PC-3 (cell line): Measurements from ENCODE around the gene RBM46. TPM values are rescaled to one million over a fixed set of nuclear protein-coding genes. Genes with fewer than 3 reads are reported as not detected.

Experiments used
- ATAC-seq: fragments of 200-7000 bp; cut with Tn5 transposase; 2 replicates; pipeline ENCODE4 v1.9.1; 2020; ENCODE audit warnings: mild to moderate bottlenecking, moderate library complexity
- BruUV-seq: library from RNA; stranded (reverse); fragments of 400-500 nt; replicated peaks from 2 replicates; lab custom pipeline; 2021; lab: Mats Ljungman, UMichigan
- CTCF ChIA-PET: fragments of 300-600 bp; sonication (Branson Sonifier 250); formaldehyde crosslinking; loops from one replicate; lab custom pipeline; 2022; ENCODE audit warnings: antibody characterized with exemption; lab: Charles Lee
- POLR2A ChIA-PET: fragments of 300-600 bp; sonication (Branson Sonifier 250); formaldehyde crosslinking; loops from one replicate; lab custom pipeline; 2022; ENCODE audit warnings: antibody characterized with exemption; ENCODE audit not compliant: unreplicated experiment; lab: Charles Lee
- DNase-seq: peaks from one replicate; pipeline ENCODE4 v3.0.0-alpha.2; 2015
- H2AFZ ChIP-seq: fragments of 300-600 bp; sonication (generic); 2 replicates; pipeline ENCODE4 v1.6.0; 2016; ENCODE audit warnings: antibody characterized with exemption, low read length
- H3F3A ChIP-seq: fragments of 300-600 bp; sonication (generic); one replicate; pipeline ENCODE4 v1.6.0; 2017; ENCODE audit warnings: antibody characterized with exemption, low read length, control low read depth, mild to moderate bottlenecking; ENCODE audit not compliant: unreplicated experiment
- H3K27ac ChIP-seq: fragments of 300-600 bp; sonication (generic); 2 replicates; pipeline ENCODE4 v1.5.1; 2016; ENCODE audit warnings: mild to moderate bottlenecking, low read length
- H3K27me3 ChIP-seq: fragments of 300-600 bp; sonication (generic); 2 replicates; pipeline ENCODE4 v1.6.1; 2016; ENCODE audit warnings: low read length, mixed read lengths
- H3K36me3 ChIP-seq: fragments of 300-600 bp; sonication (generic); 2 replicates; pipeline ENCODE4 v1.6.1; 2016; ENCODE audit warnings: low read depth, mixed run types, low read length, mixed read lengths
- H3K4me1 ChIP-seq: fragments of 300-600 bp; sonication (generic); 2 replicates; pipeline ENCODE4 v1.5.1; 2016; ENCODE audit warnings: low read length; ENCODE audit not compliant: insufficient read depth
- H3K4me2 ChIP-seq: fragments of 300-600 bp; sonication (generic); 2 replicates; pipeline ENCODE4 v1.6.0; 2016; ENCODE audit warnings: low read length
- H3K4me3 ChIP-seq: fragments of 300-600 bp; sonication (generic); 2 replicates; pipeline ENCODE4 v1.5.1; 2016; ENCODE audit warnings: mild to moderate bottlenecking, low read length, mixed read lengths
- H3K79me2 ChIP-seq: fragments of 300-600 bp; sonication (generic); 2 replicates; pipeline ENCODE4 v1.6.1; 2017; ENCODE audit warnings: low read length, mixed read lengths
- H3K9ac ChIP-seq: fragments of 300-600 bp; sonication (generic); 2 replicates; pipeline ENCODE4 v1.6.0; 2016; ENCODE audit warnings: mild to moderate bottlenecking, low read length
- H3K9me2 ChIP-seq: fragments of 300-600 bp; sonication (generic); replicated peaks from 2 replicates; pipeline ENCODE4 v1.6.1; 2016; ENCODE audit warnings: mixed run types, low read length, mixed read lengths
- H3K9me3 ChIP-seq: fragments of 300-600 bp; sonication (generic); 2 replicates; pipeline ENCODE4 v1.6.1; 2016; ENCODE audit warnings: low read length, mixed read lengths
- H4K20me1 ChIP-seq: fragments of 300-600 bp; sonication (generic); 2 replicates; pipeline ENCODE4 v1.6.1; 2016; ENCODE audit warnings: low read length, mixed read lengths
- EZH2 ChIP-seq: fragments of 300-600 bp; sonication (generic); IDR thresholded peaks from one replicate; pipeline ENCODE4 v1.6.1; 2017; ENCODE audit warnings: antibody characterized with exemption, mild to moderate bottlenecking, low read length; ENCODE audit not compliant: unreplicated experiment
- EZH2phosphoT487 ChIP-seq: fragments of 300-600 bp; sonication (generic); IDR thresholded peaks from 2 replicates; pipeline ENCODE4 v1.6.1; 2018; ENCODE audit warnings: mild to moderate bottlenecking, antibody characterized with exemption, low read length, borderline replicate concordance
- intact Hi-C: fragments of 100-400 bp; cut with micrococcal nuclease; formaldehyde crosslinking; loops from 2 replicates; pipeline ENCODE4 v1.9.0; 2023
- total RNA-seq: library from RNA; depleted of rRNA; stranded (reverse); fragments of >200 nt; gene quantifications from 2 replicates; pipeline ENCODE4 v1.2.3, GENCODE V29; 2014
- TF ChIP-seq, protein P1 (sequence below): fragments of 300-600 bp; sonication (generic); conservative IDR thresholded peaks from 2 replicates; pipeline ENCODE4 v1.5.1; 2017; ENCODE audit warnings: antibody characterized with exemption, low read depth, mild to moderate bottlenecking, low read length

Gene RBM46
- total RNA-seq, 1 experiment from 2014 or later, result not detected

DNA sequence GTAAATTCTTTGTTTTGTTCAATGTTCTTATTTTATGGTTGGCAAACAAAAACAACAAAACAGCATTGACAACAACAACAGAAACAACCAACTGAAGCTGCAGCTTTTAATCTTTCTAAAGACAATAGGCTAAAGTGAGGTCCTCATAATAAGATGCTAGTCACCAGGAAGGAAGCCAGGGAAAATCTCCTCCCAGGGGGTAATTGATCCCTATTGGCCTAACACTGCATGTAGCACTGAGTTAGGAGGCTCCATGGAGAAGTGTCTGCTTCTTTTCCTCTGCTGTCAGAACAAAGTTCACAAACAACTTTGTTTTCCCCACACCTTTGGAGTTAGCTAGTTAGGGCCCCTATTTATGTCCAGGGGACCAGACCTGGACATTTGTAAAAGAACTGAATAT lies 42.0 kb upstream of the RBM46 start:
- Histone ChIP-seq H4K20me1 (no peaks in the 10 kb centered on the region), H3K9me2 (no peaks in the 10 kb centered on the region), H3K9me3 (no peaks in the 10 kb centered on the region), H3K27me3 (no peaks in the 10 kb centered on the region), H3K4me3 (no peak overlapping the region), H2AFZ (no peak overlapping the region), H3K36me3 (no peaks in the 10 kb centered on the region), H3F3A (no peaks in the 10 kb centered on the region), H3K79me2 (no peaks in the 10 kb centered on the region), H3K4me1 (peaks cover 22% of the 10 kb centered on the region), H3K27ac (peak overlapping the region; percentile 57; the same call in 1 of the 2 replicates), H3K9ac (no peak overlapping the region), H3K4me2 (peak overlapping the region; percentile 42)
- no TSS peak for BruUV-seq
- TF ChIP-seq, protein P1, sequence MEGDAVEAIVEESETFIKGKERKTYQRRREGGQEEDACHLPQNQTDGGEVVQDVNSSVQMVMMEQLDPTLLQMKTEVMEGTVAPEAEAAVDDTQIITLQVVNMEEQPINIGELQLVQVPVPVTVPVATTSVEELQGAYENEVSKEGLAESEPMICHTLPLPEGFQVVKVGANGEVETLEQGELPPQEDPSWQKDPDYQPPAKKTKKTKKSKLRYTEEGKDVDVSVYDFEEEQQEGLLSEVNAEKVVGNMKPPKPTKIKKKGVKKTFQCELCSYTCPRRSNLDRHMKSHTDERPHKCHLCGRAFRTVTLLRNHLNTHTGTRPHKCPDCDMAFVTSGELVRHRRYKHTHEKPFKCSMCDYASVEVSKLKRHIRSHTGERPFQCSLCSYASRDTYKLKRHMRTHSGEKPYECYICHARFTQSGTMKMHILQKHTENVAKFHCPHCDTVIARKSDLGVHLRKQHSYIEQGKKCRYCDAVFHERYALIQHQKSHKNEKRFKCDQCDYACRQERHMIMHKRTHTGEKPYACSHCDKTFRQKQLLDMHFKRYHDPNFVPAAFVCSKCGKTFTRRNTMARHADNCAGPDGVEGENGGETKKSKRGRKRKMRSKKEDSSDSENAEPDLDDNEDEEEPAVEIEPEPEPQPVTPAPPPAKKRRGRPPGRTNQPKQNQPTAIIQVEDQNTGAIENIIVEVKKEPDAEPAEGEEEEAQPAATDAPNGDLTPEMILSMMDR, result no peak
- TF ChIP-seq EZH2phosphoT487 (no peak), EZH2 (no peak)
- CTCF ChIA-PET, result no interaction called here
- no peak for ATAC-seq
- POLR2A ChIA-PET, result no interaction called here
- intact Hi-C loops, result no loop called here
- peak; percentile 7 for DNase-seq

DNA sequence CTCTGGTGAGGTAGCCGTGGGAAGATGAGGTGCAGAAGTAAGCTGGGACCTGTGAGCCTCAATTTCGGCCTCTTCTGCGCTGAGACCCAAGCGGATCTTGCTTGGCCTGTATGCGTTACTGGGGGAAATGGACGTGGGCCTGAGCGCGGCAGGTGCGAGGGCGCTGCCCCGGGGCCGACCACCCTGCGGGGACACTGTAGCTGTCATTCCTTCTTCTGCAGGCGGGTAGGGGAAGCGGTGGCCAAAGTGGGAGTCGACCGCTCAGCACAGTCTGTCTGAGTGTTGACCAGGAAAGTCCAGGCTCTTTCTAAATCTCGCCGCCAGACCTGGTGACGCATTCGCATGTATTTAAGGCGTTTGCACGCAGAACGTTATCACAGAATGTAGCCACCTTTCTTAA lies 40.6 kb upstream of the RBM46 start:
- H3K4me3 ChIP-seq, result no peak overlapping the region
- no peaks in the 10 kb centered on the region for H3F3A ChIP-seq
- no peaks in the 10 kb centered on the region for H3K79me2 ChIP-seq
- no peaks in the 10 kb centered on the region for H3K27me3 ChIP-seq
- ChIA-PET CTCF (no interaction called here), POLR2A (no interaction called here)
- H3K36me3 ChIP-seq, result no peaks in the 10 kb centered on the region
- no peak overlapping the region for H3K27ac ChIP-seq
- H3K4me1 ChIP-seq, result peaks cover 22% of the 10 kb centered on the region
- no peak for TF ChIP-seq EZH2
- TF ChIP-seq, protein P1, result no peak
- TF ChIP-seq EZH2phosphoT487, result no peak
- ATAC-seq (no peak), DNase-seq (no peak)
- intact Hi-C loops, result no loop called here
- H2AFZ ChIP-seq, result no peak overlapping the region
- H3K9ac ChIP-seq, result no peak overlapping the region
- no peaks in the 10 kb centered on the region for H3K9me3 ChIP-seq
- no peaks in the 10 kb centered on the region for H3K9me2 ChIP-seq
- no TSS peak for BruUV-seq
- no peaks in the 10 kb centered on the region for H4K20me1 ChIP-seq
- H3K4me2 ChIP-seq, result no peak overlapping the region

DNA sequence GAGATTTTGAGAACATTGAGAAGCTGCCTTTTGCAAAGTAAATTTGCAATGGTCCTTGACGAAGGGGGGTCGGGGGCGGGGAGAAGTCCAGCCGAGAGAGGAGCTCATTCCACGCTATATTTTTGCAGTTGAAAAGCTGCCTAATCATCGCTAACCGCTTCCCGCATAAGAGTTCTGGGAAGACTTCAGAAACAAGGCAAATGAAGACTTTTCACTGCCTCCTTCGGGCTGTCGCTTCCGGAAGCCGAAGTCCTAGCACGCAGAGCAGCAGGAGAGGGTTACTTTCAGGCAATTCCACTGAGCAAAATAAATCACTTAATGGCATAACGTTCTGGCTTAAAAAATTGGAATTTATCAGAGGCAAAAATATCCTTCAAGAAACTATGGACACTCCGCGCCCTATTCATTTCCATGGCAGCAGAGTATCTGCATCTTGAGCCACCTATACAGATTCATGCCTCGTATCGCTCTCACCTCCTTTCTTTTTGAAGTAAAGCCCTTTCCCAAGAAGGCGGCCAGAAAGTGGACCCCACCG lies 39.9 kb upstream of the RBM46 start:
- Histone ChIP-seq H3K9ac (no peak overlapping the region), H3K9me3 (no peaks in the 10 kb centered on the region), H4K20me1 (no peaks in the 10 kb centered on the region), H3K9me2 (no peaks in the 10 kb centered on the region), H3K27ac (no peak overlapping the region), H3K4me2 (no peak overlapping the region), H3F3A (no peaks in the 10 kb centered on the region), H2AFZ (no peak overlapping the region), H3K4me3 (no peak overlapping the region), H3K36me3 (no peaks in the 10 kb centered on the region), H3K79me2 (no peaks in the 10 kb centered on the region), H3K4me1 (peaks cover 22% of the 10 kb centered on the region), H3K27me3 (no peaks in the 10 kb centered on the region)
- ATAC-seq (no peak), DNase-seq (no peak)
- TF ChIP-seq EZH2 (no peak), EZH2phosphoT487 (no peak)
- TF ChIP-seq, protein P1, result no peak
- ChIA-PET CTCF (no interaction called here), POLR2A (no interaction called here)
- intact Hi-C loops, result no loop called here
- BruUV-seq, result no TSS peak
